Stimulated activated CD8-positive, alpha-beta memory T cell treated with anti-CD3 and anti-CD28 coated beads, Interleukin-4, amount 100 ng/mL, for 1 hour (primary cell): Measurements from ENCODE around the gene PLCXD1.
"Not testable (repeated sequence)": the region's sequence is repeated elsewhere in the genome, so short reads cannot be mapped to it uniquely, and the experiment has no call there.

ENCODE experiments used
- DNase-seq, 2 donors: peaks; one replicate each; pipeline ENCODE4 v3.0.0-alpha.2; 2020; ENCODE audit warnings: low read depth in 2 of 2, low spot score in 1 of 2

PLCXD1 gene

DNA sequence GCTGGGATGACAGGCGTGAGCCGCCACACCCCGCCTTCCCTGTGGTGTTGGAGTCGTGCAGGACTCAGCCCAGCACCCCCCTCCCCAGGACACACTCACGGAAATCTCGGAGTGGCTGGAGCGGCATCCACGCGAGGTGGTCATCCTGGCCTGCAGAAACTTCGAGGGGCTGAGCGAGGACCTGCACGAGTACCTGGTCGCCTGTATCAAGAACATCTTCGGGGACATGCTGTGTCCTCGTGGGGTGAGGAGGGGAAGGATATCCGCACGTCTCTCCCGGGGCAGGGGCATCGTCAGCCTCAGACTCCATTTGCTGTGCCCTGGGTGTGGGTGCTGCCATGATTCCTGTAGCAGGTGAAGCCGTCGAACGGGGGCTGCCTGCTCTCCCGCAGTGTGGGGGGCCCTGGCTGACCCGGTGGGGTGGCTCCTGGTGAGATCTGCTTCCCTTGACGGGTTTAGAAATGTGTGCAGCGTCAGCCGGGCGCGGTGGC lies 10.3 kb downstream of the PLCXD1 start:
- DNase-seq: no peak

DNA sequence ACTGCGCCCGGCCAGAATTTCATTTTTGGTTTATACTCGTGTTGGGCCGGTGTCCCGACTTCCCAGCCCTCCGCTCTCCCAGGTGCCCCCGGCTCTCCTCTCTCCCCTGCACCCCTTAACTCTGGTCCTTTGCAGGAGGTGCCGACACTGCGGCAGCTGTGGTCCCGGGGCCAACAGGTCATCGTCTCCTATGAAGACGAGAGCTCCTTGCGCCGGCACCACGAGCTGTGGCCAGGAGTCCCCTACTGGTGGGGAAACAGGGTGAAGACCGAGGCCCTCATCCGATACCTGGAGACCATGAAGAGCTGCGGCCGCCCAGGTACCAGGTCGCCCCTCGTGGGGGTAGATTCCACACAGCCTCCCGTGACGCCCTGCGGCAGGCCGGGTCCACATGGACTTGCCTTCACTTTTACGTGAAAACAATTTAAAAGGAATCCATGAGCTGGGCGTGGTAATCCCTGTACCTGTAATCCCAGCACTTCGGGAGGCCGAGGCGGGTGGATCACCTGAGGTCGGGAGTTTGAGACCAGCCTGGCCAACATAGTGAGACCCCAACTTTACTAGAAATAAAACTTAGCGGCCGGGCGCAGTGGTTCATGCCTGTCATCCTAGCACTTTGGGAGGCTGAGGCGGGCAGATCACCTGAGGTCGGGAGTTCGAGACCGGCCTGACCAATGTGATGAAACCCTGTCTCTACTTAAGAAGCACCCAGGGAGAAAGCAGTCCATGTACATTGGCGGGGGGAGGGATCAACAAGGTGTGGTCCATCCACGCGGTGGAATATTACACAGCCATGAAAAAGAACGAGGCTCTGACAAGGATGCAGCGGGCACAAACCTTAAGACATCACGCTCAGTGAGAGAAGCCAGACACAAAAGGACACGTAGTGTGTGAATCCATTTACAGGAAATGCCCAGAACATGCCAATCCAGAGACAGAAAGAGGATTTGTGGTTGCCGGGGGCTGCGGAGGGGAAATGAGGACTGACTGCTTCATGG lies 12.0 kb downstream of the PLCXD1 start:
- DNase-seq: no peak

DNA sequence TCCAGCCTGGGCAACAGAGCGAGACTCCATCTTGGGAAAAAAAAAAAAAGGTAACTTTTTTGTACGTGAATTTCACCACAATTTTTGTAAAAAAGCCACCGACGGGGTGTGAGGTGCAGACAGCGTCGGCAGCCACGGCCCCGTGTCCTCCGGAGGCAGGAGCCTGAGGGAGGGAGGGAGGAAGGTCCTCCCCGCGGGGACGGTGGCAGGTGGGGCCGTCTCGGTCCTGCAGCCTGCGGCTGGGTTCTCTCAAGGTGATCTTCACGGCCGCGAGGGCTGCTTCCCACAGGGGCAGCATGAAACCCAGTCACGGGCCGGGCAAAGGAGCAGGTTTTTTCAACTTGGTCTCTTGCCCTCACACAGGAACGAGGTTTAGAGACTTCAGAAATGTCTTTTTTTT lies 14.0 kb downstream of the PLCXD1 start:
- no peak for DNase-seq

DNA sequence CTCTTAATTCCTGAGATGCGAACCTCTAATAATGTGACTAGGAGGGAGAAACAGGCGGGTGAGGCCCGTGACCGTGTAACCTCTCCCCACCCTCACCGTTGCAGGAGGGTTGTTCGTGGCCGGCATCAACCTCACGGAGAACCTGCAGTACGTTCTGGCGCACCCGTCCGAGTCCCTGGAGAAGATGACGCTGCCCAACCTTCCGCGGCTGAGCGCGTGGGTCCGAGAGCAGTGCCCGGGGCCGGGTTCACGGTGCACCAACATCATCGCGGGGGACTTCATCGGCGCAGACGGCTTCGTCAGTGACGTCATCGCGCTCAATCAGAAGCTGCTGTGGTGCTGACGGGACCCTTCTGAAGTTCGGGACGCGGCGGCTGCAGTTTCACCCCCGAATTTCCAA lies 17.8 kb downstream of the PLCXD1 start:
- no peak for DNase-seq

DNA sequence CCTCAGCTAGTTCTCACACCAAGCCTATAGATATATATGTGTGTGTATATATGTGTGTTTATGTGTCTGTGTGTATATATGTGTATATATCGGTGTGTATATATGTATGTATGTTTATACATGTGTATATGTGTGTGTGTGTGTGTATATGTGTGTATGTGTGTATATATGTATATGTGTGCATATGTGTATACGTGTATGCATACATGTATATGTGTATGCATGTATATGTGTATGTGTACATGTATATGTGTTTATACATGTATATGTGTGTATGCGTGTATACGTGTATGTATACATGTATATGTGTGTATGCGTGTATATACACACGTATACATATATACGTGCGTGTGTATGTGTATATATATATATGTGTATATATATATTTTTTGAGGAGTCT lies 19.2 kb downstream of the PLCXD1 start:
- DNase-seq: no peak

DNA sequence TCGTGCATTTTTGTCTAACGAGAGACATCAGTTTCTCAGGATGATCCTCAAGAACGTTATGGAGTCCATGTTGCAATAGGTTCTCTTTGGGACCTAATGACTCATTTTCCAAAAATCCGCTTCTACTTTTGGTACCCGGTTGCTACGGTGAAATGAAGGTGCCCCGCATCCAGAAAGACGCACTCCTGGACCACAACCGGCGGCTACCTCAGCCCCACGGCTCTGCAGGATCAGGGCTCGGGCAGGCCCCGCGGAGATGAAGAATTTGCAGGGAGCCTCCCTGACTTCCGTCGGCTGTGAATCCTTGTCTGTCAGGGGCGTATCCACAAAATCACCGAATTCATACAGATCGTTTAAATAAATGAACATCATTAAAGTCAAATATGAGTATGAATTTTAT lies 21.8 kb downstream of the PLCXD1 start:
- DNase-seq: no peak

DNA sequence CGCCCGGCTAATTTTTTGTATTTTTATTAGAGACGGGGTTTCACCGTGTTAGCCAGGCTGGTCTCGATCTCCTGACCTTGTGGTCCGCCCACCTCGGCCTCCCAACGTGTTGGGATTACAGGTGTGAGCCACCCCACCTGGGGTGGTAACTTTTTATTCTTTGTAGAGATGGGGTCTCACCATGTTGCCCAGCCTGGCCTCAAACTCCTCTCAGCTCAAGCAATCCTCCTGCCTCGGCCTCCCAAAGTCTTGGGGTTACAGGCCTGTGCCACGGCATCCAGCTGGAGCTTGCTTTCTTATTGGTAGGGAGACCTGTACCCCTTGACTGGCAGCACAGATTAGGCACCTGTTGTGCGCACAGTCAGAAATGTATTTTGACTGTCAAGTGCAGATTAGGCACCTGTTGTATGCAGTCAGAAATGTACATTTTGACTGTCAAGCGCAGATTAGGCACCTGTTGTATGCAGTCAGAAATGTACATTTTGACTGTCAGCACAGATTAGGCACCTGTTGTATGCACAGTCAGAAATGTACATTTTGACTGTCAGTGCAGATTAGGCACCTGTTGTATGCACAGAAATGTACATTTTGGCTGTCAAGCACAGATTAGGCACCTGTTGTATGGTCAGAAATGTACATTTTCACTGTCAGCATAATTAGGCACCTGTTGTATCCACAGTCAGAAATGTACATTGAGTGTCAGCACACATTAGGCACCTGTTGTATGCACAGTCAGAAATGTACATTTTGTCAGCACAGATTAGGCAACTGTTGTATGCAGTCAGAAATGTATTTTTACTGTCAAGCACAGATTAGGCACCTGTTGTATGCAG lies 24.8 kb downstream of the PLCXD1 start:
- not testable (repeated sequence) for DNase-seq

DNA sequence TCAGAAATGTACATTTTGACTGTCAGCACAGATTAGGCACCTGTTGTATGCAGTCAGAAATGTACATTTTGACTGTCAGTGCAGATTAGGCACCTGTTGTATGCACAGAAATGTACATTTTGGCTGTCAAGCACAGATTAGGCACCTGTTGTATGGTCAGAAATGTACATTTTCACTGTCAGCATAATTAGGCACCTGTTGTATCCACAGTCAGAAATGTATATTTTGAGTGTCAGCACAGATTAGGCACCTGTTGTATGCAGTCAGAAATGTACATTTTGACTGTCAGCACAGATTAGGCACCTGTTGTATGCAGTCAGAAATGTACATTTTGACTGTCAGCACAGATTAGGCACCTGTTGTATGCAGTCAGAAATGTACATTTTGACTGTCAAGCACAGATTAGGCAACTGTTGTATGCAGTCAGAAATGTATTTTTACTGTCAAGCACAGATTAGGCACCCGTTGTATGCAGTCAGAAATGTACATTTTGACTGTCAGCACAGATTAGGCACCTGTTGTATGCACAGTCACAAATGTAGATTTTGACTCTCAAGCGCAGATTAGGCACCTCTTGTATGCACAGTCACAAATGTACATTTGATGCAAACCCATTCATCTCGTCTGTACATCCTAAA lies 25.6 kb downstream of the PLCXD1 start:
- not testable (repeated sequence) for DNase-seq

DNA sequence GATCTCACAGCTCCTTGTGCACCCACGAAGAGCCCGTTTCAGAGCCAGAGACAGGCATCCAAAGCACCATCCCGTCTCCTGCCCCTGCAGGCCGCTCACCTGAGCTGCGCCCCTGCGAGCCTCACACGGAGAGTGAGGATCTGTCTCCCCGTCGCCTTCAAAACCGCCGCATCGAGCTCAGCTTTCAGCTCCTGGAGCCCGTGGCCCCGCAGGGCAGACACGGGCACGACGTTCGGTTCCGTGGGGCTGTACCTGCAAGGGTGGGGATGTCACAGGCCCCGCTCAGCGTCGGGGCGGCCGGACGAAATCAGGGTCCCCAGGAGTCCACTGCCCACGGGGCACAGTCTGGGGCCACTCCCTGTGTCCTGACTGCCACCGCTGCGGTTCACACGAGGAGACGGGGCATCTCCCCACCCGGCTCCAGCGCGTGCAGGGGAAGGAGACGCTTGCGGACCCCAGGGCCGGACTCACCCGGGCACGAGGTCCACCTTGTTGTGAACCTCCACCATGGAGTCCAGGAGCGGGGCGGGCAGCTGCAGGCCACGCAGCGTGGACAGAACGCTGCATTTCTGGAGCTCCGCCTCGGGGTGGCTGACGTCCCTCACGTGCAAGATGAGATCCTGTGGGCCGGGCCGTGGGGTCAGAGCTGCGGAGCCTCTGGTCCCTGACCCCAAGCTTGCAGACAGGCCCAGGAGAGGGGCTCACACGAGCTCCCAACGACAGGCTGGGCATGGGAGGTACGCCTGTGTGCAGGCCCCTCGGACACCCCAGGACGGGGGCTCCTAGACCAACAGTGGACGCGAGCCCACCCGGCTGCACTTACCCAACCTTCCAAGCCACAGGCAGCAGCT lies 26.3 kb downstream of the PLCXD1 start:
- no peak for DNase-seq

DNA sequence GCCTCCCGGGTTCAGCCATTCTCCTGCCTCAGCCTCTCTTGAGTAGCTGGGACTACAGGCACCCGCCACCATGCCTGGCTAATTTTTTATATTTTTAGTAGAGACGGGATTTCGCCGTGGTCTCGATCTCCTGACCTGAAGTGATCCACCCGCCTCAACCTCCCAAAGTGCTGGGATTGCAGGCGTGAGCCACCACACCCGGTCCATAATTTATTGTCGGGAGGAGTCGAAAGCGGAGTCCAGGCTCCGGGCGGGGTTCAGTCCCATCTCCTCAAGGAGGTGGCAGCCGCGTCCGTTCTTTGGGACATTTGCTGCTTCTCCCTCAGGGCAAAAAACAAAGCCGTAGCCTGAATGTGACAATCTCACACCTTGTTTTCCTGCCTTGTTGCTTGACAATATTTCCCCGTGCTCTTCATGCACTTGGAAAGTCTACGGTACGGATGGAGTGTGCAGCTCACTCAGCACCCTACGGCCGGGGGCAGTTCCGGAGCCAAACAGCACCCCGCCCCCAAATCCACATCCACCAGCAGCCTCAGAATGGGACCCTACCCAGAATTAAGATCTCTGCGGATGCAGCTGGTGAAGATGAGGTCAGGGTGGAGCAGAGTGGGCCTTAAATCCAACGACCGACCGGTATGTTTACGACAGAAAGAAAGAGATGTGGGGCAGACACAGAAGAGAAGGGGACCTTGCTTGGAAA lies 27.8 kb downstream of the PLCXD1 start:
- DNase-seq: no peak

DNA sequence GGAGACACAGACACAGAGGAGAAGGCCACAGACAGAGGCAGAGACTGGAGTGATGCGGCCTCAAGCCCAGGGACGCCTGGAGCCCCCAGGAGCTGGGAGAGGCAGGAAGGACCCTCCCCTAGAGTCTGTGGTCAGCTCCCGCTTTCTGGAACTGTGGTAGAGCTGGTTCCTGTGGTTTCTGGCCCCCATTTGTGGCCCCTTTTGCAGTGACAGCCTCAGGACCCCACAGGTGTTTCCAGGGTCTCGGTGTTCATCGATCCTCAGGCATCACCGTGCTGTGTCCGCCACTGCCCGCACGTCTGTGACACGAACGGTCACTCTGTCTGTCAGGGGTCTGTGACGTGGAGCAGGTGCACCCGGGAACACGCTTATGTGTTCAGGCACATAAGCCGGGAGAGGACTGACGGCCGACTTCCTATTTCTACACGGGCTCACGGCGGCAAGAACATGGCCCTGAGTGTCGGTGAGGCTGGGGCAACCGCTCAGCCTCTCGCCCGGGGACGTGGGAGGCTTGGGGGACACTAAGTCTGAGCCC lies 29.5 kb downstream of the PLCXD1 start:
- DNase-seq: no peak

DNA sequence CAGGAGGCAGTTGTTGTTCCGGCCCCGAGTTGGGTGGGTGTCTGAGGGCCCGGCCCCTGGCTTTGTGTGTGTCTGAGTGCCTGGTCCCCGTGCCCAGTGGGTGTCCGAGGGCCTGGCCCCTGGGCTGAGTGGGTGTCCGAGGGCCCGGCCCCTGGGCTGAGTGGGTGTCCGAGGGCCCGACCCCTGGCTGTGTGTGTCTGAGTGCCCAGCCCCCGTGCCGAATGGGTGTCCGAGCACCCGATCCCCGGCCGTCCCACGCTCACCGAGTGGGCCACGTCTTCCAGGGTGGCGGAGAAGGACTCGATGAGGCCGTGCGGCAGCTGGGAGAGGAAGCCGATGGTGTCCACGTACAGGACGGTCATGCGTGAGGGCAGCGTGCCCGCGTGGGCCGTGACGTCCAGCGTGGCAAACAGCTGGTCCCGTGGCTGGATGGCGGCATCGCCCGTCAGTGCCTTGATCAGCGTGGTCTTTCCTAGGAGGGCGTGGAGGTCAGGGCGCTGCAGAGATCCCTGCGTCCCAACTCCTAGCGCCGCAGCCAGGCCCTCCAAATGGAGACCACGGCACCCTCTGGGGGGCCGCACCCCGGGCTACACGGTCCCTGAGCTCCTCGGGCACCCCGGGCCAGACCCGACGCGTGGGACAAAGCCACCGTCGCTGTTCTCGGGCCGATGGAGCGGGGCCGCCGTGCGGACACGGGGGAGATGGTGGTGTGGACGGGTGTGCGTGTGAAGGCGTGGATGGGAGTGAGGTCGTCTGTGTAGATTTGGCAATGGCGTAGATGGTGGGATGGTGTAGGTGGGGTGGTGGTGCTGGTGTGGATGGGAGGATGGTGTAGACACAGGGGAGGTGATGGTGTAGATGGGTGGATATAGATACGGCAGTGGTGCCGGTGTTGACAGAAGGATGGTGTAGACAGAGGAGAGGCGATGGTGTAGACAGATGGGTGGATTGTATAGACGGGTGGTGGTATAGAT lies 30.3 kb downstream of the PLCXD1 start:
- DNase-seq: no peak

DNA sequence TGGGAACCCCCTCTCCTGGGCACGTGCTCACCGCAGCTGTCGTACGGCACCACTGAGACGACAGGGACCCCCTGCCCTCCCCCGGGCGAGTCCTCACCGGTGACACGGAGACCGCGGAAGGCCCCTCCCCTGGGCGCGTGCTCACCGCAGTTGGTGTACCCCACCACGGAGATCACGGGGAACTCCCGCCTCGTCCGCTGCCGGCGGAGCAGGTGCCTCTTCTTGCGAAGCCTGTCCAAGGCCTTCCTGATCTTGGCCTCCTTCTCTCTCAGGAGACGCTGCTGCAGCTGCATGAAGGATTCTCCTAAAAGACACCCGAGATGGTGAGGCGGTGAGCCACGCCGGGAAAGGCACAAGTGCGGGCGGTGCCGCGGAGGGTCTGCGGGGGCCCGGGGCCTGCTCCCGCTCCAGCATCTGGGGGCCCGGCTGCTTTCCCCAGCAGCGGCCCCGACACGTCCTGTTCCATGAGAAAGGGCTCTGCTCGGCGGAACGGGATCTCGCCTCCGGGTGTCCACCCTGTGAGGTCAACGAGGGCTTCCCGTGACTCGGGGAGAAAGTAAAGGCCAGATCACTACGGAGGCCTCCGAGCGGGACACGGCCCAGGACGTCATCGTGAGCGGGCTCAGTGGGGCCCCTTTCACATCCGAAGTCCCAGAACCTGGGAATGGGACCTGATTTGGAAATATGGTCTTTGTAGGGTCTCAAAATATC lies 31.6 kb downstream of the PLCXD1 start:
- DNase-seq: no peak

DNA sequence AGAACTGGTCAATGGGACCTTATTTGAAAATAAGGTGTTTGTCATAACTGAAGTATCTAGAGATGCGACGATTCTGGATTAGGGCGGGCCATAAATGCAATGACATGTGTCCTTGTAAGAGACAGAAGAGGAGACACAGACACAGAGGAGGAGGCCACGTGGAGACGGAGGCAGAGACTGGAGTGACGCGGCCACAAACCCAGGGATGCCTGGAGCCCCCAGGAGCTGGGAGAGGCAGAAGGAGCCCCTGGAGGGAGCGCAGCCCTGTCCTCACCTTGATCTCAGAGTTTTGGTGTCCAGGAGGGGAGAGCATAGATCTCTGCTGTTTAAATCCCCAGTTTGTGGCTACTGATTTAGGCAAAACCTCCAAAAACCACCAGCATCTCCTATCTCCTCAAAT lies 32.4 kb downstream of the PLCXD1 start:
- DNase-seq: no peak

DNA sequence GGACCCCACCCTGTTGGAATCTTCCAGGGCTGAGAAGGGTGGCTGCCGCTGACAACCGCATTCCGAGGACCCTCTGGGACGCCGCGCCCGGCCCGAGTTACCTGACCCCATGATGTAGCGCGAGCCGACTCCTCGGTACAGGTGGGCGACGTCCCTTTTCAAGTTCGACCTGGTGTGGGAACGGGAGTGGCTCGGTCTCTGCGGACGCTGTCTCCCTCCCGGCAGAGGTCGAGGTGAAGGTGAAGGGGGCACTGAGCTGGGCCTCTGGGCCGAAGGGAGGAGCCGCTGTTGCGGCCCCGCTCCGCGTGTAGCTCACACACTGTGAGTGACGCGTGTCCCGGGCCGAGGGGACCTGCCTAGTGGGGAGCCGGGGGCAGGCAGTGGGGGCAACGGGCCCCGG lies 32.9 kb downstream of the PLCXD1 start:
- no peak for DNase-seq

DNA sequence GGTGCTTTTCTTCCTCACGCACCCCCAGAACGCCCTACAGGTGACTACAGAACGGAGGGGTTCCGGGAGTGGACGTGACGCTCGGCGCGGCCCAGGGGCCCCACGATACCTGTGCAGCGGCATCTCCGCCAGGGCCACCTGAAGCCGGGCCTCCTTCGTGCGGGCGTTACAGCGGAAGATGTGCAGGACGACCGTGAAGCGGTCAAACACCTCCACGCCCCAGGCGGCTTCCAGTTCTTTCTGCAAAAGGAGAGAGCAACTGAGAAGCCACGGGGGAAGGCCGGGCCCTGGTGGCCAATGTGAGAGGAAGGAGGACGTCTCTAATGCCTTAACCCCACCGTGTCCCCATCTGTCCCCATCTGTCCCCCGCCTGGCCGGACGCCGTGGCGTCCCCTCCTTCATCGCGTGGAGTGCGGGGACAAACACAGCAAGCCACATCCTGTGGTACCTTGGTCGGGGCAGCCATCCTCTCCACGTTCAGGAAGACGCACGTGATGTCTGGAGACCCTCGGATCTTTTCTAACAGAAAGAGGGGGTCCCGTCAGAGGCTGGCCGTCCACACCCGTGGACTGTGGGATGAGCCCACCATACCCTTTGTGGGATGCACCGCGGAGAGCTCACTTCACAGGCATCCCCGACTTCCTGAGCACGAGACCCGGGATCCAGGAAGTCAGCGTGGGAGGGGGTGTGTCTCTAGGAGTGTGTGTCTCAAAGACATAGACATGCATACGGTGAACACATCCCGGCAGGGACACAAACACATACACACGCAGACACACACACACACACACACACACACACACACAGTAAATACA lies 33.8 kb downstream of the PLCXD1 start:
- no peak for DNase-seq
